ENCODE results near the gene NPC1.

NPC1 gene

DNA sequence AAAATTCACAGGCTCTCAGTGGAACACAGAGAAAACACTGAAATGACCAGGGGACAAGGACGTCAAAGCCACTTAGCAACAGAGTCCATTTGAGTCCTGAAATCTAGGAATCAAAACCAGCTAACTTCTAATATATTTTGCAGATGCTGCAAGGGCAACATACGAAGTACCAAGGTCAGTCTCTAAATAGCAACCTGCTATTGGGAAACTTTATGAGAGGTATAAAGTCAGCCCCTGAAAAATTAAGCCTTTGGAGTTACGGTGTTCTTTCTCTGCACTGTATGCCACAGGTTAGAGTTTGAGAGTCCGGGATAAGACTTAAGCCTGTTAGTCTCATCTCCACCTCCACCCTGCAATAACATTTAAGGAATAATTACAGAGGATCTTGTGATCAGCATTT is 13.3 kb downstream of the NPC1 start:
- TF ChIP-seq, protein P1, sequence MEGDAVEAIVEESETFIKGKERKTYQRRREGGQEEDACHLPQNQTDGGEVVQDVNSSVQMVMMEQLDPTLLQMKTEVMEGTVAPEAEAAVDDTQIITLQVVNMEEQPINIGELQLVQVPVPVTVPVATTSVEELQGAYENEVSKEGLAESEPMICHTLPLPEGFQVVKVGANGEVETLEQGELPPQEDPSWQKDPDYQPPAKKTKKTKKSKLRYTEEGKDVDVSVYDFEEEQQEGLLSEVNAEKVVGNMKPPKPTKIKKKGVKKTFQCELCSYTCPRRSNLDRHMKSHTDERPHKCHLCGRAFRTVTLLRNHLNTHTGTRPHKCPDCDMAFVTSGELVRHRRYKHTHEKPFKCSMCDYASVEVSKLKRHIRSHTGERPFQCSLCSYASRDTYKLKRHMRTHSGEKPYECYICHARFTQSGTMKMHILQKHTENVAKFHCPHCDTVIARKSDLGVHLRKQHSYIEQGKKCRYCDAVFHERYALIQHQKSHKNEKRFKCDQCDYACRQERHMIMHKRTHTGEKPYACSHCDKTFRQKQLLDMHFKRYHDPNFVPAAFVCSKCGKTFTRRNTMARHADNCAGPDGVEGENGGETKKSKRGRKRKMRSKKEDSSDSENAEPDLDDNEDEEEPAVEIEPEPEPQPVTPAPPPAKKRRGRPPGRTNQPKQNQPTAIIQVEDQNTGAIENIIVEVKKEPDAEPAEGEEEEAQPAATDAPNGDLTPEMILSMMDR (IDR thresholded peaks at IDR 0.05; ENCODE audit: extremely low read depth, insufficient read depth, missing control alignments) = no peak
- DNase-seq (ENCODE audit: low spot score) = no peak
- in situ Hi-C loops (cut with MboI; ENCODE audit: low pct_unique_long_range_greater_than_20kb, low sequenced_read_pairs, unreplicated experiment) = no loop called here

DNA sequence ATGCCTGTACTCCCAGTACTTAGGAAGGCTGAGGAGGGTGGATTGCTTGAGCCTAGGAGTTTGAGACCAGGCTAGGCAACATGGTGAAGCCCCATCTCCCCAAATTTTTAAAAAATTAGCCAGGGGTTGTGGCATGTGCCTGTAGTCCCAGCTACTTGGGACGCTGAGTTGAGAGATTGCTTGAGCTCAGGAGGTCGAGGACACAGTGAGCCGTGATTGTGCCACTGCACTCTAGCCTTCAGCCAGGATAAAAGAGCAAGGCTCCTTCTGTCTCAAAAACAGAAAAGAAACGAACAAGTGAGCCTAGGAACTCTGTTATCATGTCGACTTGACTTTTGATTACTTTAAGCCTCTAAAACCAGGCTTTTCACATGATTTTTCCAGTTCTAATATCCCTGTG is 13.7 kb downstream of the NPC1 start:
- DNase-seq (ENCODE audit: low spot score) = no peak
- TF ChIP-seq, protein P1 (IDR thresholded peaks at IDR 0.05; ENCODE audit: extremely low read depth, insufficient read depth, missing control alignments) = no peak
- in situ Hi-C loops (cut with MboI; ENCODE audit: low pct_unique_long_range_greater_than_20kb, low sequenced_read_pairs, unreplicated experiment) = no loop called here

DNA sequence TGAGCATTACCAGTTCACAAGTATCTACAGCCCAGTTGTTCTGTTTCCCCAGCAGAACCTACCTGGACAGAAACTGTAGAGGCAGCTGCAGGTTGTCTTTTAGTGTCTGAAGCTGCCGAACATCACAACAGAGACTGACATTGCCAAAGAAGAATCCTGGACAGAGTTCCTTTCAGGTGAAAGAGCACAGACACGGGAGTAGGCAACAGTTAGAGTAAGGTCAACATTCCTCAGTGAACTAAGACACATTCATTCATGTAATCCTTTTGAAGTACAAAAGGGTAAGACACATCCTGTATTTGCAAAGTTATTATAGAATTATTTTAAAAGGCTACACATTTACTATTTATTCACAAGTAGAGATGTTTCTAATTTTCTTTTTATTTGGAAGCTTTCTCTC is 14.3 kb downstream of the NPC1 start:
- TF ChIP-seq, protein P1 (IDR thresholded peaks at IDR 0.05; ENCODE audit: extremely low read depth, insufficient read depth, missing control alignments) = no peak
- in situ Hi-C loops (cut with MboI; ENCODE audit: low pct_unique_long_range_greater_than_20kb, low sequenced_read_pairs, unreplicated experiment) = no loop called here
- DNase-seq (ENCODE audit: low spot score) = no peak

DNA sequence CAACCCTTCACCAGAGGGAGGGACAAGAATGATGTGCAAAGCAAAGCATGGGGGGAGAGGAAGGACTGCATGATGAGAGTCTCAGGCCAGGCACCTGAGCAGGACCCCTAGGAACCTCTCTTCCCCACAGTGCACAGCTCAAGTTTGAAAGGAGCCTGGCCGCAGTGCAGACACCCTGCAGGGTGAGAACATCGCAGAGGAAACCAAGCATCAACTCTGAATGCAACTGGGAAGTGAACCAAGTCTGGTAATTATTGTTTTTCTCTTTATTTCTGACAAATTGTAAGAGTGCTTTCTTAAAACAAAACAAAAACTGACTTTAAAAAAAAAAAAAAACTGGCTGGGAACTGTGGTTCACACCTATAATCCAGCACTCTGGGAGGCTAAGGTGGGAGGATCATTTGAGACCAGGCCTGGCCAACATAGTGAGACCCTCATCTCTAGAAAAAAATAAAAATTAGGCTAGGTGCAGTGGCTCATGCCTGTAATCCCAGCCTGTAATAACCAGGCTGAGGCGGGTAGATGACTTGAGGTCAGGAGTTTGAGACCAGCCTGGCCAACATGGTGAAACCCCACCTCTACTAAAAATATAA is 15.3 kb downstream of the NPC1 start:
- TF ChIP-seq, protein P1 (IDR thresholded peaks at IDR 0.05; ENCODE audit: extremely low read depth, insufficient read depth, missing control alignments) = no peak

DNA sequence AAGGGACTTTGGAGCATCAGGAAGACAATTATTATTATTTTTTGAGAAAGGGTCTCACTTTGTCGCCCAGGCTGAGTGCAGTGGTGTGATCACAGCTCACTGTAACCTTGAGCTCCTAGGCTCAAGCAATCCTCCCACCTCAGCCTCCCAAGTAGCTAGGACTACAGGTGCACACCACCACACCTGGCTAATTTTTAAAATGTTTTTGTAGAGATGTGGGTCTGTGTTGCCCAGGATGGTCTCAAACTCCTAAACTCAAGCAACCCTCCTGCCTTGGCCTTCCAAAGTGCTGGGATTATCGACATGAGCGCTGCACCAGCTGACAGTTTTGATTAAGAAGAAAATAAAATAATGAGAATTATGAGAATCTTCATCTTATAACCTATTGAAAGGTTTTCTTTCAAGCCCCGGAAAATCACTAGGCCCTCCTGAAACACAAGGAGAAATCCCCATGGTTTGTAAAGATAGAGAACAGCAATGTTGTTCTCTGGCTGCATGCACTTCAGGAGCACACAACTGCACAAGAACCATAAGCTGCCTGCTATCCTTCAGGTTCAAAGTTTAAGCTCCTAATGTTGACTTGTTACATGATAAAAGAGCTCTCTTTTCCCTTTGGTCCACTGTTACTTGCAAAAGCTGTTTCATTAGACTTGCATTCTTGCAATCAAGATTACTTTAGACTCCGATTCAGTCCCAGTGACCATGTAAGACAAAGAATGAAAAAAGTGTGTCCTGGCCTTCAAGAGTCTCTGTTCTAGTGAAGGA is 16.8 kb downstream of the NPC1 start:
- in situ Hi-C loops (cut with MboI; ENCODE audit: low pct_unique_long_range_greater_than_20kb, low sequenced_read_pairs, unreplicated experiment) = no loop called here
- TF ChIP-seq, protein P1 (IDR thresholded peaks at IDR 0.05; ENCODE audit: extremely low read depth, insufficient read depth, missing control alignments) = no peak
- DNase-seq (ENCODE audit: low spot score) = no peak

More for the DNA sequence above, 15.3 kb downstream of the NPC1 start:
- DNase-seq (ENCODE audit: low spot score) = no peak
- in situ Hi-C loops (cut with MboI; ENCODE audit: low pct_unique_long_range_greater_than_20kb, low sequenced_read_pairs, unreplicated experiment) = no loop called here

DNA sequence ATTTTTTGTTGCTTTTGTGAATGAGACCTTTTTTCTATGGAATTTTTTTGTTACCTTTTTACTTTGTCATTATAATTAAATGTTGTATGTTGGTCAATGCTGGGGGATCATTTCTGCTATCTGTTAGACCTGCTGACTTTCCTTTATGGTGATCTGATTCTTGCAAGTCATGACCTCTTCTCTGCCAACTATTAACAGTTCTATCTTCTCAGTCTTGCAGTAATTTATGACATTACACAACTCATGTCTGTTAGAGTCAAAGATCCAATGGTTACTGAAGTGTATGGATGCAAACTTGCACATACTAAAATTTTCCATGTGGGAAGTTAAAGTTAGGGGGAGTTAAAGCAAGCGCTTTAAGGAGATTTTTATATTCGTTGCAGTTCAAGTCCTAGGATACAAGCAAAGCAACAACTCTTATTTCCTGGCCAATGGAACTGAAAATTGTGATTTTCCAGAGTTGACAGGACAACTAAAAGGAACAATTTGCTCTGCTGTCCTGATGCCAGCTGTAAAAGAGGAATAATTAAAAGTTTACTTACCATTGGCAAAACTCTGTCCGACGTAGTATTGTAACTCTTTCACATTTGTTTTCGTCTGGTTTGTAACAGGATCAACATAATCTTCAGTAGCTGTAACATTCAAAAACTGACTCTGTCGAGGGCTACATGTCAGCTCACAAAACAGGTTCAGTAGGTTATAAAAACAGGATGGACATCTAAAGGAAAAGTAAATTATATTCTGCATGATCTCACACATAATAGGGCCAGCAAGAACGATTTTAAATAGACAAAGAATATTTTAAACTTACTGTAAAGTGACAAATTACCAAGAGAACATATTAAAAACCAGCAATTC is 17.8 kb downstream of the NPC1 start:
- DNase-seq (ENCODE audit: low spot score) = no peak
- TF ChIP-seq, protein P1 (IDR thresholded peaks at IDR 0.05; ENCODE audit: extremely low read depth, insufficient read depth, missing control alignments) = no peak
- in situ Hi-C loops (cut with MboI; ENCODE audit: low pct_unique_long_range_greater_than_20kb, low sequenced_read_pairs, unreplicated experiment) = no loop called here

All from GM13977 (cell line).